ENCODE data around the gene RWDD2A. TPM values are rescaled to one million over a fixed set of nuclear protein-coding genes. Genes with fewer than 3 reads are reported as not detected.
A peak's percentile ranks its signal among the peaks of the same experiment; 100 is the strongest.

Gene RWDD2A
- total and polyA plus RNA-seq, 2 of the 4 experiments (the other 2 are of a cell fraction): 3.9 to 4.1 TPM

DNA sequence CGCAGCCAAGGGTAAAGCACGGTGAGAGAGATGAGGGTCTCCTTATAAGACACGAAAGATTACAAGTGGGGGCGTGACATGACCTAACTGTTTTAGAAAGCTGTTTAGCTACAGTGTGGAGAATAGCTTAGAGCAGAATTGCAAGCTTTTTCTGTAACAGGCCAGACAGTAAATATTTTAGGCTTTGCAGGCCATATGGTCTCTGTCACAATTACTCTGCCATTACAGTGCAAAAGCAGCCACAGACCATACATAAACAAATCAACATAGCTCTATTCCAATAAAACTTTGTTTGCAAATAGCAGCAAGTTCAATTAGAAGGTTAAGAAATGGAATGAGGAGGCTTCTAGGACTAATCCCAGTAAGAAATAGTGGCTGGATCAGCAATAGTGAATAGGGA, 16.9 kb upstream of the RWDD2A start:
- BruUV-seq (replicated peaks): no TSS peak
- H4K5ac ChIP-seq (ENCODE audit: low read depth, low read length): no peak overlapping the region
- TF ChIP-seq RCOR1 (IDR thresholded peaks at IDR 0.05; ENCODE audit: insufficient replicate concordance, low read length) (no peak), ELK1 (IDR thresholded peaks at IDR 0.05; ENCODE audit: borderline replicate concordance, low read depth, low read length) (no peak), MAFK (IDR thresholded peaks at IDR 0.05; ENCODE audit: low read depth, low read length) (no peak), CEBPB (IDR thresholded peaks at IDR 0.05; ENCODE audit: low read depth, low read length) (no peak), NFE2L2 (IDR thresholded peaks at IDR 0.05; ENCODE audit: low read depth, low read length) (no peak), MXI1 (IDR thresholded peaks at IDR 0.05; ENCODE audit: borderline replicate concordance, low read depth, low read length) (no peak), MAZ (IDR thresholded peaks at IDR 0.05; ENCODE audit: borderline replicate concordance, low read depth, low read length) (no peak), RAD21 (IDR thresholded peaks at IDR 0.05; ENCODE audit: low read length) (no peak), FOS (IDR thresholded peaks at IDR 0.05; ENCODE audit: low read depth, low read length) (no peak), CTCF (conservative IDR thresholded peaks at IDR 0.05; ENCODE audit: low read depth, low read length) (no peak)
- peak; percentile 72 for ATAC-seq (ENCODE audit: low read depth)
- no peak overlapping the region for H2BK20ac ChIP-seq (ENCODE audit: low read depth, low read length)
- no peak overlapping the region; the same call in 1 of the 2 replicates for H3K27ac ChIP-seq (ENCODE audit: insufficient read depth, low read length)
- no peak overlapping the region for H3K14ac ChIP-seq (replicated peaks; ENCODE audit: low read depth, low read length)
- no peak overlapping the region for H3K56ac ChIP-seq (ENCODE audit: extremely low read depth, insufficient read depth, low read length)
- no peak overlapping the region; the same call in 1 of the 2 replicates for H3K4me2 ChIP-seq (ENCODE audit: low read depth, low read length)
- in situ Hi-C loops (cut with MboI; ENCODE audit: low sequenced_read_pairs) (no loop called here), dilution Hi-C loops (cut with HindIII; ENCODE audit: low sequenced_read_pairs, unreplicated experiment) (no loop called here), intact Hi-C loops (cut with micrococcal nuclease) (loop anchor here (5.0 kb wide), 1 partner anchor 39 kb away; no protein-coding TSS in a partner anchor)
- H3K4me1 ChIP-seq (ENCODE audit: control insufficient read depth, insufficient read depth, low read length): peaks cover 5% of the 10 kb centered on the region; the same call in 1 of the 2 replicates
- no CpG with 5 or more reads among the region's 4 CpGs for WGBS, 2 experiments (ENCODE audit: extremely low coverage in 2 of 2, insufficient read length in 1 of 2)
- H3K18ac ChIP-seq (ENCODE audit: low read depth, low read length): no peak overlapping the region
- H2AK5ac ChIP-seq (ENCODE audit: low read depth, low read length): no peak overlapping the region
- CTCF ChIA-PET: interaction anchor here (0.9 to 1.0 kb wide), 2 partner anchors 39 to 54 kb away, joined by 3 read pairs; no protein-coding TSS in a partner anchor
- H2BK120ac ChIP-seq (ENCODE audit: low read depth, low read length): no peak overlapping the region
- H3K9me3 ChIP-seq (ENCODE audit: control insufficient read depth, insufficient read depth, low read length): no peaks in the 10 kb centered on the region
- H3K36me3 ChIP-seq (ENCODE audit: control insufficient read depth, insufficient read depth, low read length): peaks cover 47% of the 10 kb centered on the region
- no peak overlapping the region for H3K23ac ChIP-seq (ENCODE audit: low read depth, low read length)
- DNase-seq: no peak
- H3K9me1 ChIP-seq (ENCODE audit: insufficient read depth, low read length): no peaks in the 10 kb centered on the region; the same call in 1 of the 2 replicates
- no peak overlapping the region for H2BK15ac ChIP-seq (ENCODE audit: low read depth, low read length)
- POLR2A ChIA-PET (ENCODE audit: unreplicated experiment): no interaction called here
- no peak overlapping the region for H3K4ac ChIP-seq (ENCODE audit: low read depth, low read length)
- H4K91ac ChIP-seq (ENCODE audit: insufficient read depth, low read depth, low read length): no peak overlapping the region
- no peak overlapping the region for H2AFZ ChIP-seq (replicated peaks; ENCODE audit: low read length, poor library complexity)
- no peak overlapping the region for H2BK5ac ChIP-seq (ENCODE audit: low read depth, low read length, poor library complexity, severe bottlenecking)
- H4K8ac ChIP-seq (ENCODE audit: low read depth in 2 of 2, low read length in 2 of 2): no peak overlapping the region
- no peaks in the 10 kb centered on the region for H3K27me3 ChIP-seq (ENCODE audit: control insufficient read depth, insufficient read depth, low read length)
- H3K4me3 ChIP-seq (ENCODE audit: insufficient read depth, low read depth, low read length): no peak overlapping the region
- H4K20me1 ChIP-seq (ENCODE audit: insufficient read depth, low read length): peaks cover 19% of the 10 kb centered on the region; the same call in 1 of the 2 replicates
- H3K79me1 ChIP-seq (ENCODE audit: low read depth in 1 of 2, low read length in 2 of 2): peaks cover 27 to 32% of the 10 kb centered on the region in 2 experiments
- no peak overlapping the region for H3K9ac ChIP-seq (ENCODE audit: low read depth, low read length)
- H2AK9ac ChIP-seq (replicated peaks; ENCODE audit: low read depth, low read length, poor library complexity): no peak overlapping the region

Measured in IMR-90 (cell line).